GM12892 (cell line): ENCODE results near the gene DAP.

ENCODE experiments used
- POLR2A ChIP-seq: IDR thresholded peaks from 2 replicates; pipeline ENCODE4 v1.6.1; 2011; ENCODE audit warnings: low read depth, low read length, control low read depth
- POLR2AphosphoS5 ChIP-seq: IDR thresholded peaks from 2 replicates; pipeline ENCODE4 v1.6.1; 2011; ENCODE audit warnings: low read depth, low read length, control low read depth
- TAF1 ChIP-seq: IDR thresholded peaks from 2 replicates; pipeline ENCODE4 v1.6.1; 2011; ENCODE audit warnings: low read depth, mild to moderate bottlenecking, control low read depth, low read length, borderline replicate concordance

- no peak for TF ChIP-seq POLR2A
- no peak for TF ChIP-seq POLR2AphosphoS5
- no peak for TF ChIP-seq TAF1
Measured at GRCh38 chr5:10673407-10673806, 87.6 kb downstream of the DAP start.
